LNCaP clone FGC (cell line): ENCODE data around the gene GPER1.
"Not testable (repeated sequence)": the region's sequence is repeated elsewhere in the genome, so short reads cannot be mapped to it uniquely, and the experiment has no call there.

ENCODE experiments used
- DNase-seq: peaks from one replicate; pipeline ENCODE4 v3.0.0-alpha.2; 2011; ENCODE audit warnings: low read depth
- H3K4me3 ChIP-seq: 2 replicates; pipeline ENCODE4 v1.5.1; 2011; ENCODE audit warnings: mild to moderate bottlenecking, low read depth, low read length, control low read depth
- TF ChIP-seq, protein P1 (sequence below): IDR thresholded peaks from 2 replicates; pipeline ENCODE4 v1.5.1; 2012; ENCODE audit warnings: mild to moderate bottlenecking; ENCODE audit not compliant: control insufficient read depth, insufficient read depth; ENCODE audit errors: extremely low read depth

Gene GPER1

DNA sequence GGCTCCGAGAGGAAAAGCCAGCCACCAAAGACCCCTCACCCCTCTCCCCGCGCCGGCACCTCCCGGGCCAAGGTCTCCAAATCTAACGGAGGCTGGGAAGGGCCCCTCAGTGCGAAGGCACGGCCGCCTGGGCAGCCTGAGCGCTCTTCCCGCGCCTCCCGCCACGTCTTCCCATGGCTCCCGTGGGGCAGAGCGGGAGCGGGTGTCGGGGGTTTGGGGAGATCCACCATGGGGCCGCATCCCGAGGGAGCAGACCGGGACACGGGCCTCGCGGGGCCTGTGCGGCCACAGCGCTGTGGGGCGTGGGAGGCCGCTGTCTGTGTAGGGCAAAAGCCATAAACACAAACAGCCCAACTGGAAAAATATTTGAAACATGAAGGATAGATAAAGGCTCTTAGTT, 22.4 kb downstream of the GPER1 start:
- DNase-seq: no peak
- no peak overlapping the region for H3K4me3 ChIP-seq
- TF ChIP-seq, protein P1, sequence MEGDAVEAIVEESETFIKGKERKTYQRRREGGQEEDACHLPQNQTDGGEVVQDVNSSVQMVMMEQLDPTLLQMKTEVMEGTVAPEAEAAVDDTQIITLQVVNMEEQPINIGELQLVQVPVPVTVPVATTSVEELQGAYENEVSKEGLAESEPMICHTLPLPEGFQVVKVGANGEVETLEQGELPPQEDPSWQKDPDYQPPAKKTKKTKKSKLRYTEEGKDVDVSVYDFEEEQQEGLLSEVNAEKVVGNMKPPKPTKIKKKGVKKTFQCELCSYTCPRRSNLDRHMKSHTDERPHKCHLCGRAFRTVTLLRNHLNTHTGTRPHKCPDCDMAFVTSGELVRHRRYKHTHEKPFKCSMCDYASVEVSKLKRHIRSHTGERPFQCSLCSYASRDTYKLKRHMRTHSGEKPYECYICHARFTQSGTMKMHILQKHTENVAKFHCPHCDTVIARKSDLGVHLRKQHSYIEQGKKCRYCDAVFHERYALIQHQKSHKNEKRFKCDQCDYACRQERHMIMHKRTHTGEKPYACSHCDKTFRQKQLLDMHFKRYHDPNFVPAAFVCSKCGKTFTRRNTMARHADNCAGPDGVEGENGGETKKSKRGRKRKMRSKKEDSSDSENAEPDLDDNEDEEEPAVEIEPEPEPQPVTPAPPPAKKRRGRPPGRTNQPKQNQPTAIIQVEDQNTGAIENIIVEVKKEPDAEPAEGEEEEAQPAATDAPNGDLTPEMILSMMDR: no peak

DNA sequence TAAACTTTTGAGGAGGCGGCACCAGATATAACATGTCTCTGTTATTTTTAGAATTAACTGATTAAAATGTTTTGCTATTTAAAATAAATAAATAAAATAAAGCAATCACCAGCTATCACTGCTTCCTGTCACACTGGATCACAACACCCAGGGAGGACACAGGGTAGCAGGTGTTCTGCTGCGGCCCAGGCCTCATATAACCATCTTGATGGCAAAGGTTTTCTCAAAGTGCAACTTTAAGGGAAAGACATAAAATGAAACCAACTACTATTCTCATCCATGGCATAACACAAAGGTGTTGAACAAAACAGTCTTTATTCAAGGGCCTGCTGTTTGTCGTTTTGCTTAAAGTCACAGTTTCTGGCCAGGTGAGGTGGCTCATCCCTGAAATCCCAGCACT, 23.2 kb downstream of the GPER1 start:
- DNase-seq: no peak
- no peak overlapping the region for H3K4me3 ChIP-seq
- TF ChIP-seq, protein P1: no peak

DNA sequence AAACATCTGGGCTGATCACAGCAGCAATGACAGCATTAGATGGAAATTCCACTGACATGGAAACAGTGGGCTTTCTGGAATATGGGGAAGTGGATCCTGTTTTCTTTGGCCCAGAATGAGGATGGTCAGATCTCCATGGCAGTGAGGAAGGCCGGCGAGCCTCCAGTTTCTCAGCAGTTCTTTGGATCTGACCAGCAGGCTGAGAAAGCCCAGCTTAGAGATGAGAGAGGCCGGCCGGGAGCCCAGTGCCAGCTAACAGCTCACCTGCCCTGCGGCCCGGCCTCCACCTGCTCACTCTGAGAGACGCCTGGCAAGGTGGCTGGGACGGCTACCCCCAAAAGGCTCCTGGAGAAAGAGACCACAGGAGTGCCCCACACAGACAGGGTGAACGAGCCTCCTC, 24.2 kb downstream of the GPER1 start:
- no peak overlapping the region for H3K4me3 ChIP-seq
- DNase-seq: no peak
- TF ChIP-seq, protein P1: no peak

- DNase-seq: no peak
- TF ChIP-seq, protein P1: no peak
- no peak overlapping the region for H3K4me3 ChIP-seq
Measured at GRCh38 chr7:1112625-1113547, 25.0 kb downstream of the GPER1 start.

- TF ChIP-seq, protein P1: no peak
- no peak for DNase-seq
- H3K4me3 ChIP-seq: no peak overlapping the region
Measured at GRCh38 chr7:1113548-1113885, 25.6 kb downstream of the GPER1 start.

DNA sequence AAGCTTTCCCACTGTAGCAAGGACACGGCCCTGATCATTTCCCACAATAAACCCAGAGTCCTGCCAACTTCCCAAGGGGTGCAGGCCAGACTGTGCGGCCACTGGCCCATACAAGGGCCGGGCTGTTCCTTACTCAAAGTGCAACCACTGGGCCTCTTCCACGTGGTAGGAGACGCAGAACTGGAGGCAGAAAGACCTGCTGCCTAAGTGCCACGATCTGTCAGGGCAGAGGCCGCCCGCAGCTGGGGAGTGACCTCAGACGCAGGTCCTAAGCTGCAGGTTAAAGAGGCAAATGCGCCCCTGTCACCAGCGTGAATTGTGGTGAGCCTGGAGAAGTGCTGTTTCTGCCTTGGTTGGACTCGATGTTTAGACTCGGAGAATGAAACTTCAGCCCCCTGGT, 26.2 kb downstream of the GPER1 start:
- DNase-seq: no peak
- H3K4me3 ChIP-seq: no peak overlapping the region
- TF ChIP-seq, protein P1: no peak

GRCh38 chr7:1114505-1114904, 26.6 kb downstream of the GPER1 start:
- TF ChIP-seq, protein P1: no peak
- DNase-seq: no peak
- no peak overlapping the region for H3K4me3 ChIP-seq

GRCh38 chr7:1115171-1116045, 27.5 kb downstream of the GPER1 start:
- DNase-seq: not testable (repeated sequence)

DNA sequence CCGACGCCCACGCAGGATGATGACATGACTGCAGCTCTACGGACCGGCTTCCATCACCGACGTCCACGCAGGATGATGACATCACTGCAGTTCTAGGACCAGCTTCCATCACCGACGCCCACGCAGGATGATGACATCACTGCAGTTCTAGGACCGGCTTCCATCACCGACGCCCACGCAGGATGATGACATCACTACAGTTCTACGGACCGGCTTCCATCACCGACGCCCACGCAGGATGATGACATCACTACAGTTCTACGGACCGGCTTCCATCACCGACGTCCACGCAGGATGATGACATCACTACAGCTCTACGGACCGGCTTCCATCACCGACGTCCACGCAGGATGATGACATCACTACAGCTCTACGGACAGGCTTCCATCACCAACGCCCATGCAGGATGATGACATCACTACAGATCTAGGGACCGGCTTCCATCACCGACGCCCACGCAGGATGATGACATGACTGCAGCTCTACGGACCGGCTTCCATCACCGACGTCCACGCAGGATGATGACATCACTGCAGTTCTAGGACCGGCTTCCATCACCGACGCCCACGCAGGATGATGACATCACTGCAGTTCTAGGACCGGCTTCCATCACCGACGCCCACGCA, 28.6 kb downstream of the GPER1 start:
- not testable (repeated sequence) for DNase-seq, H3K4me3 ChIP-seq

More at GRCh38 chr7:1115171-1116045, 27.5 kb downstream of the GPER1 start:
- not testable (repeated sequence) for H3K4me3 ChIP-seq
